HepG2 (cell line): ENCODE data around the gene COX8C. TPM values are rescaled to one million over a fixed set of nuclear protein-coding genes. Genes with fewer than 3 reads are reported as not detected.
A peak's percentile ranks its signal among the peaks of the same experiment; 100 is the strongest.

Source experiments
- ATAC-seq: fragments of 200-7000 bp; cut with Tn5 transposase; 3 replicates; pipeline ENCODE4 v1.9.1; 2020; ENCODE audit warnings: mild to moderate bottlenecking, moderate library complexity
- BruUV-seq: library from RNA; stranded (reverse); fragments of 400-500 nt; replicated peaks from 2 replicates; lab custom pipeline; 2021; lab: Mats Ljungman, UMichigan
- CTCF ChIA-PET: fragments of 300-600 bp; formaldehyde crosslinking; extraction: SDS; loops from one replicate; lab custom pipeline; 2021; ENCODE audit warnings: low total read pairs, inconsistent platforms, low intra/inter-chr PET ratio; lab: Yijun Ruan, JAX
- POLR2A ChIA-PET: fragments of 350-600 bp; sonication (Branson Sonifier 250); formaldehyde crosslinking; loops from one replicate; lab custom pipeline; 2020; ENCODE audit warnings: antibody characterized with exemption, inconsistent platforms; lab: Yijun Ruan, JAX
- DNase-seq: peaks from one replicate; pipeline ENCODE4 v3.0.0-alpha.2; 2015; ENCODE audit warnings: low spot score
- FAIRE-seq: peaks from 3 replicates; lab custom pipeline; 2011; peaks lifted over from hg19 to GRCh38; lab: Jason Lieb, UNC
- H2AFZ ChIP-seq: one replicate; pipeline ENCODE4 v1.6.1; 2011; ENCODE audit warnings: low read length, inconsistent platforms
- H3K27ac ChIP-seq: fragments of 300-600 bp; 3 replicates; pipeline ENCODE4 v1.8.0; 2011; ENCODE audit warnings: mixed run types, mild to moderate bottlenecking, mixed read lengths, low read length, inconsistent platforms; ENCODE audit not compliant: insufficient read depth; ENCODE audit errors: extremely low read length
- H3K27me3 ChIP-seq, 2 experiments: fragments of 200-600 bp in 1 of 2; 2 replicates in 1 of 2; 3 replicates in 1 of 2; pipeline versions ENCODE4 v1.6.0 to v1.8.0; 2011; ENCODE audit warnings: low read length in 2 of 2, mild to moderate bottlenecking in 2 of 2, moderate library complexity in 2 of 2, inconsistent platforms in 1 of 2; ENCODE audit not compliant: insufficient read depth in 2 of 2, control insufficient read depth in 1 of 2
- H3K36me3 ChIP-seq, 2 experiments: fragments of 200-600 bp in 1 of 2; replicated peaks in 1 of 2; 2 replicates in 1 of 2; 3 replicates in 1 of 2; pipeline versions ENCODE4 v1.5.1 to v1.8.0; 2011; ENCODE audit warnings: low read length in 2 of 2, inconsistent platforms in 1 of 2; ENCODE audit not compliant: insufficient read depth in 2 of 2, control insufficient read depth in 1 of 2
- H3K4me1 ChIP-seq: 2 replicates; pipeline ENCODE4 v1.5.1; 2012; ENCODE audit warnings: low read length, inconsistent platforms; ENCODE audit not compliant: insufficient read depth
- H3K4me2 ChIP-seq: 2 replicates; pipeline ENCODE4 v1.6.0; 2011; ENCODE audit warnings: low read depth, low read length, inconsistent platforms
- H3K4me3 ChIP-seq, 3 experiments: fragments of 200-600 bp in 1 of 3; sonication (generic), shearing (Covaris generic) in 1 of 3; replicated peaks in 1 of 3; 2 replicates each; pipeline ENCODE4 v1.5.1; 2011 to 2016; ENCODE audit warnings: low read length in 3 of 3, inconsistent platforms in 2 of 3, low read depth in 2 of 3, mild to moderate bottlenecking in 2 of 3, control low read depth in 1 of 3, mixed read lengths in 1 of 3; ENCODE audit not compliant: insufficient read depth in 1 of 3
- H3K79me2 ChIP-seq: one replicate; pipeline ENCODE4 v1.6.1; 2011; ENCODE audit warnings: low read length, inconsistent platforms; ENCODE audit not compliant: insufficient read depth
- H3K9ac ChIP-seq: 2 replicates; pipeline ENCODE4 v1.6.0; 2011; ENCODE audit warnings: mild to moderate bottlenecking, low read depth, low read length, inconsistent platforms; ENCODE audit not compliant: insufficient read depth
- H3K9me3 ChIP-seq: 2 replicates; pipeline ENCODE4 v1.5.1; 2012; ENCODE audit warnings: mild to moderate bottlenecking, low read length
- H4K20me1 ChIP-seq: 2 replicates; pipeline ENCODE4 v1.6.0; 2011; ENCODE audit warnings: inconsistent platforms, mild to moderate bottlenecking, low read length, moderate library complexity; ENCODE audit not compliant: insufficient read depth
- NCOA1 ChIP-seq: sonication (generic); formaldehyde crosslinking; IDR thresholded peaks from 2 replicates; pipeline ENCODE4 v1.9.0; 2021; ENCODE audit warnings: missing genetic modification reagents
- PAWR ChIP-seq: sonication (generic); formaldehyde crosslinking; IDR thresholded peaks from 2 replicates; pipeline ENCODE4 v1.4.0; 2020; ENCODE audit warnings: missing genetic modification reagents, mild to moderate bottlenecking, borderline replicate concordance
- POLR2AphosphoS2 ChIP-seq: IDR thresholded peaks from 2 replicates; pipeline ENCODE4 v1.6.1; 2011; ENCODE audit warnings: low read depth, low read length, improper control_type of control experiment
- ZNF296 ChIP-seq: sonication (generic); formaldehyde crosslinking; conservative IDR thresholded peaks from 2 replicates; pipeline ENCODE4 v1.5.0; 2020; ENCODE audit warnings: mild to moderate bottlenecking, missing genetic modification reagents
- WGBS: methylation state at CpG from one replicate; pipeline ENCODE4 v1.1.6; 2017; ENCODE audit warnings: low lambda C conversion rate; 5-methylcytosine and 5-hydroxymethylcytosine counted together
- in situ Hi-C: cut with HindIII; loops from 2 replicates; pipeline ENCODE4 v1.10.0; 2017; ENCODE audit warnings: low pct_unique_long_range_greater_than_20kb; ENCODE audit not compliant: extremely low pct_ligation_motif_present
- intact Hi-C: fragments of 100-400 bp; cut with micrococcal nuclease; formaldehyde crosslinking; loops from one replicate; pipeline ENCODE4 v1.10.0; 2022; ENCODE audit not compliant: unreplicated experiment
- polyA plus RNA-seq, 8 experiments: library from polyadenylated mRNA; depleted of rRNA in 3 of 8; stranded (reverse) in 7 of 8; unstranded in 1 of 8; fragments of >200 nt; fragmentation: Illumina TruSeq in 4 of 8; extraction: Trizol in 4 of 8; gene quantifications; 2 replicates each; pipeline versions ENCODE4 v1.2.1 to v1.2.3, GENCODE V29; 2011 to 2016; ENCODE audit warnings: low read depth in 4 of 8, missing spikeins in 1 of 8, mixed read lengths in 1 of 8; ENCODE audit not compliant: insufficient read depth in 1 of 8
- total RNA-seq, 5 experiments: library from RNA; depleted of rRNA; stranded (reverse); fragments of >200 nt; fragmentation: Illumina TruSeq; extraction: Trizol; gene quantifications; 2 replicates each; pipeline ENCODE4 v1.2.3, GENCODE V29; 2016; ENCODE audit warnings: low read depth in 1 of 5
- TF ChIP-seq, protein P1 (sequence below): sonication (generic); formaldehyde crosslinking; IDR thresholded peaks from 2 replicates; pipeline ENCODE4 v1.5.0; 2020; ENCODE audit warnings: missing genetic modification reagents

The COX8C gene
- total and polyA plus RNA-seq, 2 of the 13 experiments (the other 11 are each of a cell fraction or from before 2014, with no cell fraction given), result not detected

DNA sequence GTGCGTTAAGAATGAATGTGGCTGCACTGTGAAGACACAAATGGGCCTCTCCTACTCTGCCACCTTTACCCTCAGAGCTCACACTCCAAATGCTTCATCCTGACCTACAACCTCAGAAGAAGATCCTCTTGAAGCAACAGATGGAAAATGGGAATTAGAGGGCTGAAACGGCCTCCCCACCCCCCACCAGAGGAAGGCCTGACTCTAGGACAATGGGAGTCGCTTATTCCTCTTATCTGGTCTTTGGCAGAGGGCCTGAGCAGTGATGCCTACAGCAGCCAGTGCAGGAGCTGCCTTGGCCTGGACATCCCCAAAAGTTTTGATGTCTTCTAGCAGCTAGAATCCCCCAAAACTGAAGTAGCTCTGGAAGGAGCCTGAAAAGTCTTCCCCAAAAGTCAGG lies 43.3 kb upstream of the COX8C start:
- peaks cover 12% of the 10 kb centered on the region for H3K4me1 ChIP-seq
- TF ChIP-seq, protein P1, sequence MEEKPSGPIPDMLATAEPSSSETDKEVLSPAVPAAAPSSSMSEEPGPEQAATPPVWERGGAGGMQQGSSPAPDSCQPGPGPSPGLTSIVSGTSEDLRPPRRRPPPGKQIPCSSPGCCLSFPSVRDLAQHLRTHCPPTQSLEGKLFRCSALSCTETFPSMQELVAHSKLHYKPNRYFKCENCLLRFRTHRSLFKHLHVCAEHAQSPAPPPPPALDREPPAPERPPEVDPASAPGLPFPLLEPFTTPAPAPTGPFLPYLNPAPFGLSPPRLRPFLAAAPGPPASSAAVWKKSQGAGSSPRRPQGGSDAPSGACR (CRISPR knock-in tag), result no peak
- TF ChIP-seq, all 625 proteins: peak for 0
- DNase-seq (no peak), FAIRE-seq (no peak), ATAC-seq (no peak)
- Histone ChIP-seq H3K9me3 (no peaks in the 10 kb centered on the region), H3K4me3 (no peak overlapping the region), H3K9ac (no peak overlapping the region), H3K27ac (no peak overlapping the region), H3K4me2 (no peak overlapping the region), H3K79me2 (peaks cover 48% of the 10 kb centered on the region), H2AFZ (no peak overlapping the region), H3K36me3 (no peaks in the 10 kb centered on the region; a peak in 1 of 5 replicates), H3K27me3 (no peaks in the 10 kb centered on the region; a peak in 1 of 5 replicates), H4K20me1 (peaks cover 11% of the 10 kb centered on the region; the same call in 1 of the 2 replicates)
- intact Hi-C loops (no loop called here), in situ Hi-C loops (no loop called here)
- 89% methylated on average over 3 of the region's 3 CpGs for WGBS
- CTCF ChIA-PET, result no interaction called here
- POLR2A ChIA-PET, result no interaction called here
- no TSS peak for BruUV-seq

- Histone ChIP-seq H3K36me3 (no peaks in the 10 kb centered on the region; a peak in 3 of 5 replicates), H3K4me2 (no peak overlapping the region), H3K4me3 (no peak overlapping the region), H3K4me1 (peaks cover 12% of the 10 kb centered on the region), H3K9me3 (no peaks in the 10 kb centered on the region), H2AFZ (no peak overlapping the region), H4K20me1 (peaks cover 11% of the 10 kb centered on the region), H3K27me3 (no peaks in the 10 kb centered on the region; a peak in 1 of 5 replicates), H3K79me2 (peaks cover 52% of the 10 kb centered on the region), H3K9ac (no peak overlapping the region), H3K27ac (no peak overlapping the region)
- TF ChIP-seq ZNF296 (CRISPR knock-in tag) (no peak), PAWR (no peak), NCOA1 (CRISPR knock-in tag) (no peak), POLR2AphosphoS2 (no peak)
- WGBS, result 100% methylated on average over 1 of the region's 1 CpG
- intact Hi-C loops, result no loop called here
- ChIA-PET POLR2A (no interaction called here), CTCF (no interaction called here)
- no TSS peak for BruUV-seq
- in situ Hi-C loops, result no loop called here
- no peak for FAIRE-seq
- ATAC-seq, result peak; percentile 62; the same call in 2 of the 3 replicates
- DNase-seq, result peak; percentile 25
These were observed 42.2 kb upstream of the COX8C start for GRCh38 chr14:93304771-93305170.
